PC-3 (cell line): ENCODE results near the gene CNTN2. TPM values are rescaled to one million over a fixed set of nuclear protein-coding genes. Genes with fewer than 3 reads are reported as not detected.

ENCODE experiments used
- ATAC-seq: fragments of 200-7000 bp; cut with Tn5 transposase; 2 replicates; pipeline ENCODE4 v1.9.1; 2020; ENCODE audit warnings: mild to moderate bottlenecking, moderate library complexity
- BruUV-seq: library from RNA; stranded (reverse); fragments of 400-500 nt; replicated peaks from 2 replicates; lab custom pipeline; 2021; lab: Mats Ljungman, UMichigan
- CTCF ChIA-PET: fragments of 300-600 bp; sonication (Branson Sonifier 250); formaldehyde crosslinking; loops from one replicate; lab custom pipeline; 2022; ENCODE audit warnings: antibody characterized with exemption; lab: Charles Lee
- POLR2A ChIA-PET: fragments of 300-600 bp; sonication (Branson Sonifier 250); formaldehyde crosslinking; loops from one replicate; lab custom pipeline; 2022; ENCODE audit warnings: antibody characterized with exemption; ENCODE audit not compliant: unreplicated experiment; lab: Charles Lee
- DNase-seq: peaks from one replicate; pipeline ENCODE4 v3.0.0-alpha.2; 2015
- H2AFZ ChIP-seq: fragments of 300-600 bp; sonication (generic); 2 replicates; pipeline ENCODE4 v1.6.0; 2016; ENCODE audit warnings: antibody characterized with exemption, low read length
- H3F3A ChIP-seq: fragments of 300-600 bp; sonication (generic); one replicate; pipeline ENCODE4 v1.6.0; 2017; ENCODE audit warnings: antibody characterized with exemption, low read length, control low read depth, mild to moderate bottlenecking; ENCODE audit not compliant: unreplicated experiment
- H3K27ac ChIP-seq: fragments of 300-600 bp; sonication (generic); 2 replicates; pipeline ENCODE4 v1.5.1; 2016; ENCODE audit warnings: mild to moderate bottlenecking, low read length
- H3K27me3 ChIP-seq: fragments of 300-600 bp; sonication (generic); 2 replicates; pipeline ENCODE4 v1.6.1; 2016; ENCODE audit warnings: low read length, mixed read lengths
- H3K36me3 ChIP-seq: fragments of 300-600 bp; sonication (generic); 2 replicates; pipeline ENCODE4 v1.6.1; 2016; ENCODE audit warnings: low read depth, mixed run types, low read length, mixed read lengths
- H3K4me1 ChIP-seq: fragments of 300-600 bp; sonication (generic); 2 replicates; pipeline ENCODE4 v1.5.1; 2016; ENCODE audit warnings: low read length; ENCODE audit not compliant: insufficient read depth
- H3K4me2 ChIP-seq: fragments of 300-600 bp; sonication (generic); 2 replicates; pipeline ENCODE4 v1.6.0; 2016; ENCODE audit warnings: low read length
- H3K4me3 ChIP-seq: fragments of 300-600 bp; sonication (generic); 2 replicates; pipeline ENCODE4 v1.5.1; 2016; ENCODE audit warnings: mild to moderate bottlenecking, low read length, mixed read lengths
- H3K79me2 ChIP-seq: fragments of 300-600 bp; sonication (generic); 2 replicates; pipeline ENCODE4 v1.6.1; 2017; ENCODE audit warnings: low read length, mixed read lengths
- H3K9ac ChIP-seq: fragments of 300-600 bp; sonication (generic); 2 replicates; pipeline ENCODE4 v1.6.0; 2016; ENCODE audit warnings: mild to moderate bottlenecking, low read length
- H3K9me2 ChIP-seq: fragments of 300-600 bp; sonication (generic); replicated peaks from 2 replicates; pipeline ENCODE4 v1.6.1; 2016; ENCODE audit warnings: mixed run types, low read length, mixed read lengths
- H3K9me3 ChIP-seq: fragments of 300-600 bp; sonication (generic); 2 replicates; pipeline ENCODE4 v1.6.1; 2016; ENCODE audit warnings: low read length, mixed read lengths
- H4K20me1 ChIP-seq: fragments of 300-600 bp; sonication (generic); 2 replicates; pipeline ENCODE4 v1.6.1; 2016; ENCODE audit warnings: low read length, mixed read lengths
- EZH2 ChIP-seq: fragments of 300-600 bp; sonication (generic); IDR thresholded peaks from one replicate; pipeline ENCODE4 v1.6.1; 2017; ENCODE audit warnings: antibody characterized with exemption, mild to moderate bottlenecking, low read length; ENCODE audit not compliant: unreplicated experiment
- EZH2phosphoT487 ChIP-seq: fragments of 300-600 bp; sonication (generic); IDR thresholded peaks from 2 replicates; pipeline ENCODE4 v1.6.1; 2018; ENCODE audit warnings: mild to moderate bottlenecking, antibody characterized with exemption, low read length, borderline replicate concordance
- intact Hi-C: fragments of 100-400 bp; cut with micrococcal nuclease; formaldehyde crosslinking; loops from 2 replicates; pipeline ENCODE4 v1.9.0; 2023
- total RNA-seq: library from RNA; depleted of rRNA; stranded (reverse); fragments of >200 nt; gene quantifications from 2 replicates; pipeline ENCODE4 v1.2.3, GENCODE V29; 2014
- TF ChIP-seq, protein P1 (sequence below): fragments of 300-600 bp; sonication (generic); conservative IDR thresholded peaks from 2 replicates; pipeline ENCODE4 v1.5.1; 2017; ENCODE audit warnings: antibody characterized with exemption, low read depth, mild to moderate bottlenecking, low read length

Gene CNTN2
- total RNA-seq, 1 experiment from 2014 or later = 0.07 TPM

DNA sequence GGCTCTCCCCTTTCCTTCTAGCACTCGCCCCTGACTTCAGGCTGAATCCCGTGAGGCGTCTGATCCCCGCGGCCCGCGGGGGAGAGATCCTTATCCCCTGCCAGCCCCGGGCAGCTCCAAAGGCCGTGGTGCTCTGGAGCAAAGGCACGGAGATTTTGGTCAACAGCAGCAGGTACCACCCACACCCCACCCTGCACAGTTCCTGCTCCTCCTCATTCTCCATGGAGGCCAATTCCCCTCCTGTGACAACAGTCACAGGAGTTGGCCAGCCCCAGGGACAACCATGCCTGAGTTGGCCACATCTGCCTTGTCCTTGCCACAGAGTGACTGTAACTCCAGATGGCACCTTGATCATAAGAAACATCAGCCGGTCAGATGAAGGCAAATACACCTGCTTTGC, 21.3 kb downstream of the CNTN2 start:
- Histone ChIP-seq H3K27ac (no peak overlapping the region), H3K9me2 (no peaks in the 10 kb centered on the region), H3K4me2 (no peak overlapping the region), H4K20me1 (no peaks in the 10 kb centered on the region), H3F3A (no peaks in the 10 kb centered on the region), H3K4me3 (no peak overlapping the region), H3K27me3 (peaks cover under 1% of the 10 kb centered on the region; the same call in 1 of the 2 replicates), H3K9me3 (no peaks in the 10 kb centered on the region), H2AFZ (no peak overlapping the region), H3K9ac (no peak overlapping the region), H3K4me1 (no peaks in the 10 kb centered on the region), H3K36me3 (no peaks in the 10 kb centered on the region), H3K79me2 (no peaks in the 10 kb centered on the region)
- intact Hi-C loops = loop anchor here (5.0 kb wide), 2 partner anchors 193 to 257 kb away; no protein-coding TSS in a partner anchor
- ATAC-seq = no peak
- POLR2A ChIA-PET = no interaction called here
- TF ChIP-seq EZH2 (no peak), EZH2phosphoT487 (no peak)
- TF ChIP-seq, protein P1, sequence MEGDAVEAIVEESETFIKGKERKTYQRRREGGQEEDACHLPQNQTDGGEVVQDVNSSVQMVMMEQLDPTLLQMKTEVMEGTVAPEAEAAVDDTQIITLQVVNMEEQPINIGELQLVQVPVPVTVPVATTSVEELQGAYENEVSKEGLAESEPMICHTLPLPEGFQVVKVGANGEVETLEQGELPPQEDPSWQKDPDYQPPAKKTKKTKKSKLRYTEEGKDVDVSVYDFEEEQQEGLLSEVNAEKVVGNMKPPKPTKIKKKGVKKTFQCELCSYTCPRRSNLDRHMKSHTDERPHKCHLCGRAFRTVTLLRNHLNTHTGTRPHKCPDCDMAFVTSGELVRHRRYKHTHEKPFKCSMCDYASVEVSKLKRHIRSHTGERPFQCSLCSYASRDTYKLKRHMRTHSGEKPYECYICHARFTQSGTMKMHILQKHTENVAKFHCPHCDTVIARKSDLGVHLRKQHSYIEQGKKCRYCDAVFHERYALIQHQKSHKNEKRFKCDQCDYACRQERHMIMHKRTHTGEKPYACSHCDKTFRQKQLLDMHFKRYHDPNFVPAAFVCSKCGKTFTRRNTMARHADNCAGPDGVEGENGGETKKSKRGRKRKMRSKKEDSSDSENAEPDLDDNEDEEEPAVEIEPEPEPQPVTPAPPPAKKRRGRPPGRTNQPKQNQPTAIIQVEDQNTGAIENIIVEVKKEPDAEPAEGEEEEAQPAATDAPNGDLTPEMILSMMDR = no peak
- DNase-seq = no peak
- no TSS peak for BruUV-seq
- CTCF ChIA-PET = interaction anchor here (1.8 kb wide), 1 partner anchor 76 kb away, joined by 5 read pairs; no protein-coding TSS in a partner anchor

DNA sequence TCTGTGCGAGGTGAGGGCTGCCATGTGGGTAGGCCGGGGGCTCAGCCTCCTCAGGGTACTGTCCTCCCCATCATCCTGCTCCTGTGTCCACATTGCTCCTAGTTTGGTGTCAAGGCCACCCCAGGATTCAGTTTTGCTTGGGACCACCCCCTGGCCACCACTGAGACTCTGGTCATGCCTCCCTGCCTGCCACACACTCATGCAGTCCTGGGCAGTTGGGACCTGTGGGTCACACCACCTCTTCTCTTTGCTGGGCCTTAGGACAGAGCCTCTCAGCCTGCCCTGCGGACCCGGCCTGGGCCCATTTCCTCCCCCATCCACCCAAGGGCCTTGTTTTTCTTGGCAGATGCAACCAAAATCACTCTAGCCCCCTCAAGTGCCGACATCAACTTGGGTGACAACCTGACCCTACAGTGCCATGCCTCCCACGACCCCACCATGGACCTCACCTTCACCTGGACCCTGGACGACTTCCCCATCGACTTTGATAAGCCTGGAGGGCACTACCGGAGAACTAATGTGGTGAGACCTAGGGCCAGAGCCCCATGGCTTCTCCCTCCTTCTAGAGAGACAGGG, 21.8 kb downstream of the CNTN2 start:
- no peak for ATAC-seq
- H3K27me3 ChIP-seq = no peaks in the 10 kb centered on the region

More for the DNA sequence above, 21.8 kb downstream of the CNTN2 start:
- H3K4me1 ChIP-seq = no peaks in the 10 kb centered on the region
- no peaks in the 10 kb centered on the region for H3F3A ChIP-seq
- H3K9ac ChIP-seq = no peak overlapping the region
- no peak for DNase-seq
- no peaks in the 10 kb centered on the region for H3K9me3 ChIP-seq
- no peaks in the 10 kb centered on the region for H3K9me2 ChIP-seq
- H3K27ac ChIP-seq = no peak overlapping the region
- intact Hi-C loops = loop anchor here (5.0 kb wide), 2 partner anchors 192 to 258 kb away; no protein-coding TSS in a partner anchor
- CTCF ChIA-PET = no interaction called here
- no peaks in the 10 kb centered on the region for H3K79me2 ChIP-seq
- TF ChIP-seq, protein P1 = no peak
- TF ChIP-seq EZH2phosphoT487 (no peak), EZH2 (no peak)
- H3K4me3 ChIP-seq = no peak overlapping the region
- H4K20me1 ChIP-seq = no peaks in the 10 kb centered on the region
- no peaks in the 10 kb centered on the region for H3K36me3 ChIP-seq
- BruUV-seq = no TSS peak
- POLR2A ChIA-PET = no interaction called here
- H2AFZ ChIP-seq = no peak overlapping the region
- no peak overlapping the region for H3K4me2 ChIP-seq
